Peyer's patch (tissue), 4 donors: ENCODE results near the gene GSC2. TPM values are rescaled to one million over a fixed set of nuclear protein-coding genes. Genes with fewer than 3 reads are reported as not detected.

ENCODE experiments used
- DNase-seq, 3 donors: peaks; one replicate each; pipeline ENCODE4 v3.0.0-alpha.2; 2017 to 2019
- H3K27ac ChIP-seq, 4 donors: fragments of 200-600 bp; sonication (generic); one replicate each; pipeline ENCODE4 v1.5.1; 2016 to 2019
- H3K27me3 ChIP-seq, 2 donors: fragments of 200-600 bp; sonication (generic); one replicate each; pipeline ENCODE4 v1.5.1; 2019
- H3K36me3 ChIP-seq, 3 donors: fragments of 200-600 bp; sonication (generic); one replicate each; pipeline ENCODE4 v1.5.1; 2016 to 2019
- H3K4me1 ChIP-seq, 4 donors: fragments of 200-600 bp; sonication (generic); one replicate each; pipeline ENCODE4 v1.5.1; 2016 to 2019
- H3K4me3 ChIP-seq, 4 donors: fragments of 200-600 bp; sonication (generic); 1 replicate in 3 of 4; 2 replicates in 1 of 4; pipeline ENCODE4 v1.5.1; 2016 to 2019; ENCODE audit warnings: mild to moderate bottlenecking in 1 of 4
- H3K9me3 ChIP-seq, 4 donors: fragments of 200-600 bp; sonication (generic); one replicate each; pipeline ENCODE4 v1.5.1; 2016 to 2019; ENCODE audit warnings: mild to moderate bottlenecking in 1 of 4
- CTCF ChIP-seq, 6 experiments: fragments of 450-650 bp in 4 of 6; fragments of 200-600 bp in 2 of 6; sonication (generic) in 1 of 6; IDR thresholded peaks; one replicate each; pipeline ENCODE4 v1.5.1; 2017 to 2019; ENCODE audit warnings: antibody characterized with exemption in 6 of 6, mild to moderate bottlenecking in 3 of 6, moderate library complexity in 1 of 6
- POLR2A ChIP-seq, 2 donors: fragments of 450-650 bp; IDR thresholded peaks; one replicate each; pipeline ENCODE4 v1.5.1; 2017; ENCODE audit warnings: antibody characterized with exemption in 2 of 2, mild to moderate bottlenecking in 2 of 2, moderate library complexity in 2 of 2
- total RNA-seq, 4 donors: library from RNA; depleted of rRNA; stranded (reverse); fragments of >200 nt; gene quantifications; one replicate each; pipeline ENCODE4 v1.1.0, GENCODE V29; 2016

GSC2 gene
- total RNA-seq, 4 donors from 2014 or later: not detected

- peak within 1 kb of the TSS; percentile 79 to 100 (median 97) for H3K4me3 ChIP-seq
- no peaks in the 10 kb centered on the region for H3K27me3 ChIP-seq
- H3K9me3 ChIP-seq: no peaks in the 10 kb centered on the region
- TF ChIP-seq CTCF (IDR thresholded peaks at IDR 0.05) (peak in 1 of 6 experiments; percentile 5), POLR2A (IDR thresholded peaks at IDR 0.05) (peak; percentile 61 to 84)
- peaks cover 0 to 15% (median 0%) of the 10 kb centered on the region in 3 donors for H3K36me3 ChIP-seq
- peaks cover 0 to 36% (median 22%) of the 10 kb centered on the region in 4 donors for H3K4me1 ChIP-seq
- H3K27ac ChIP-seq: peak within 1 kb of the TSS; percentile 90 to 100 (median 94)
- peak; percentile 93 to 97 (median 97) for DNase-seq
Observed at GRCh38 chr22:19178657-19179496, 28.8 kb upstream of the GSC2 start, which contains the start of gene SLC25A1. Gene SLC25A1 (minus strand): TSS chr22:19178736. CDS start chr22:19178673, 63 bp downstream.

DNA sequence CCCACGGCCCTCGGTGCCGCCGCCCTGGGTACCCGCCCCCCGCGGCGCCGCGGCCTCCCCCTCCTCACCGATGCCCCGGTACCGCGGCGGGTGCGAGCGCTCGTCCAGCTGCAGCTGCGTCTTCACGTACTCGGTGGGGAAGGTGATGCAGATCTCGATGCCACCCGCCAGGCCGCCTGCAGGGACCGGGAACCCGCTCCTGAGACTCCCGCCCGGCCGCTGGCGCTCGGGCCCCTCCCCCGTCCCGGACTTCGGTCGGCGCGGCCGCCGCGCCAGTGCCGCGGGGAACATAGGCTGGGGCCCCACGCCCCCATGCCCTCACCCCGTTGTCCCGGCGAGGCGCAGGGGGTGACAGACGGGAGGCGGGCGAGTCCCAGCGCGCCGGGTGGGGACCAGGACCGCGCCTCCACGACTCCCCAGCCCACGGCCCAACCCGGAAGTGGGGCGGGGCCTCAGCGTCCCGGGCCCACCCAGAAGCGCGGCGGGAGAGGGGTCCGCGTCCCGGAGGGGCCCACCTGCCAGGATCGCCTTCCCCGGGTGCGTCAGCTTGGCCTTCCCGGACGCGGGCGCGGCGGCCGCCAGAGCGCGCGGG is 28.1 kb upstream of the GSC2 start:
- Histone ChIP-seq H3K4me1 (peaks cover 0 to 43% (median 28%) of the 10 kb centered on the region in 4 donors), H3K27me3 (no peaks in the 10 kb centered on the region), H3K4me3 (peak overlapping the region; percentile 79 to 100 (median 97)), H3K36me3 (peaks cover 0 to 15% (median 0%) of the 10 kb centered on the region in 3 donors), H3K9me3 (no peaks in the 10 kb centered on the region), H3K27ac (peak overlapping the region; percentile 90 to 100 (median 94))
- TF ChIP-seq CTCF (IDR thresholded peaks at IDR 0.05) (peak in 3 of 6 experiments; percentile 6 to 13 (median 8)), POLR2A (IDR thresholded peaks at IDR 0.05) (peak; percentile 54 to 78)
- DNase-seq: peak; percentile 62 to 87 (median 81)

DNA sequence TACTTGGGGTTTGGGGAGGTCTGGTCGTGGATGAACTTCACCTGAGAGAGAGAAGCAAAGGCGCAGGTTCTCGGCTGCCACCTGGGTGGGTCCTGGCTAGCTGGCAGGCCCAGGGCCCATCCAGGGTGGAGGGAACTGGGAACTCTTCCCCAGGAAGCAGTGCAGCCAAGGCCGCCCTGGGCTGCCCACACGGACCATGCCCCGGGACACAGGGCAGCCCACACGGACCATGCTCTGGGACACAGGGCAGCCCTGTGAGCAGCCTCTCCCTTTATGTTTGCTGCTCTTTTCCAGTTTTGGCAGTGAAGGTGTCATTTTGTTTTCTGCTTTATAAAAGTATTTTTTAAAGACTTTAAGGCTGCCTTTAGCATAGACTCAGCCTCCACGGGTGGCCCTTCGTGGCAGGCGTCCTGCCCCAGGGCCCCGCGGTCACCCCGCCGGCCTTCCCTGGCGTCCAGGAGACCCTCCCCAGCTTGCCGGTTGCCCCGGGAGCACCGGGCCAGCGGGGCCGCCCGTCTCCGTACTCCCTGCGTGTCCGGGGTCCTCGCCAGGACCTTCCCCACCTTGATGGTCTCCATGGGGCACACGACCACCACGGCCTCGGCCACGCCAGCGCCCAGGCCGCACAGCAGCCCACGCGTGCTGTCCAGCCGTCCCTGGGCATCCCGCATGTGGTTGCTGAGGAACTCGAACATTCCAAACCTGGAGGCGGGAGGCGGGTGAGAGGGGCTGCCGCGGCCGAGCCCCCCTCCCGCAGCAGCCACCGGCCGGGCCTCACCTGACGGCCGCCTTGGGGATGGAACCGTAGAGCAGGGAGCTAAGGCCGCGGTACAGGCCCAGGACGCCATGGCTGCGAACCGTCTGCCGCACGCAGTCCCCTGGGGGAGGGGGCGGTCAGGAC is 27.3 kb upstream of the GSC2 start:
- Histone ChIP-seq H3K4me3 (peak overlapping the region; percentile 79 to 100 (median 97)), H3K27ac (peak overlapping the region; percentile 90 to 100 (median 94)), H3K27me3 (no peaks in the 10 kb centered on the region), H3K36me3 (peaks cover 0 to 15% (median 0%) of the 10 kb centered on the region in 3 donors), H3K9me3 (no peaks in the 10 kb centered on the region), H3K4me1 (peaks cover 0 to 50% (median 34%) of the 10 kb centered on the region in 4 donors)
- TF ChIP-seq CTCF (IDR thresholded peaks at IDR 0.05) (no peak), POLR2A (IDR thresholded peaks at IDR 0.05) (peak in 1 of 2 donors; percentile 5)
- no peak for DNase-seq

DNA sequence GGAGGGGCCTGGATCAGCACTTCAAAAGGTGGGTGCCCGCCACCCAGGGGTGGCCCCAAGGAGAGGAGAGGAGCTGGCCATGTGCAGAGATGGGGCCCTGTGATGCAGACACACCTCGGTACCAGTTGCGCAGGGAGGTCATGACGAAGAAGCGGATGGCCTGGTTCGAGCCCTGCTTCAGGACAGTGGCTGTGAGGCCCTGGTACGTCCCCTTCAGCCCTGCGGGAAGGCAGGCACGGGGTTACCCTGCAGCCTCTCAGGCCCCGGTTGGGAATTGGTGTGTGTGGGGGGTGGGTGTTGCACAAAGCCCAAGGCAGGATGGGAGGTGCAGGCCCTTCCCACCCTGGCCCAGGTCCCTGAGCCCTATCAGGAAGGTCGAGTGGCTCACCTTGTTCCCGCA is 26.6 kb upstream of the GSC2 start:
- peak overlapping the region in 2 of 4 donors; percentile 96 to 100 for H3K4me3 ChIP-seq
- TF ChIP-seq POLR2A (IDR thresholded peaks at IDR 0.05) (peak in 1 of 2 donors; percentile 4), CTCF (IDR thresholded peaks at IDR 0.05) (no peak)
- H3K9me3 ChIP-seq: no peaks in the 10 kb centered on the region
- H3K4me1 ChIP-seq: peaks cover 0 to 57% (median 39%) of the 10 kb centered on the region in 4 donors
- DNase-seq: no peak
- H3K27me3 ChIP-seq: no peaks in the 10 kb centered on the region
- peak overlapping the region in 3 of 4 donors; percentile 94 to 100 (median 95) for H3K27ac ChIP-seq
- peaks cover 0 to 15% (median 0%) of the 10 kb centered on the region in 3 donors for H3K36me3 ChIP-seq

- peaks cover 0 to 58% (median 40%) of the 10 kb centered on the region in 4 donors for H3K4me1 ChIP-seq
- H3K27me3 ChIP-seq: no peaks in the 10 kb centered on the region
- no peak overlapping the region for H3K27ac ChIP-seq
- H3K9me3 ChIP-seq: no peaks in the 10 kb centered on the region
- DNase-seq: no peak
- TF ChIP-seq POLR2A (IDR thresholded peaks at IDR 0.05) (no peak), CTCF (IDR thresholded peaks at IDR 0.05) (no peak)
- peaks cover 0 to 15% (median 0%) of the 10 kb centered on the region in 3 donors for H3K36me3 ChIP-seq
- no peak overlapping the region for H3K4me3 ChIP-seq
Observed at GRCh38 chr22:19176175-19176643, 26.1 kb upstream of the GSC2 start.
